Stomach smooth muscle (tissue), 2 donors: Measurements from ENCODE around the gene SPINK9.

Experiments used
- H3K27ac ChIP-seq: one replicate; pipeline ENCODE4 v1.7.0; 2013; ENCODE audit warnings: mild to moderate bottlenecking, low read length, inconsistent platforms
- H3K27me3 ChIP-seq, 2 donors: one replicate each; pipeline ENCODE4 v1.7.0; 2013; ENCODE audit warnings: low read length in 2 of 2; ENCODE audit not compliant: insufficient read depth in 2 of 2, control insufficient read depth in 1 of 2
- H3K36me3 ChIP-seq, 2 donors: one replicate each; pipeline ENCODE4 v1.7.0; 2013; ENCODE audit warnings: low read length in 2 of 2; ENCODE audit not compliant: control insufficient read depth in 2 of 2, insufficient read depth in 2 of 2
- H3K4me1 ChIP-seq: one replicate; pipeline ENCODE4 v1.7.0; 2013; ENCODE audit warnings: low read length; ENCODE audit not compliant: control insufficient read depth, insufficient read depth
- H3K4me3 ChIP-seq, 2 donors: one replicate each; pipeline ENCODE4 v1.7.0; 2013; ENCODE audit warnings: low read length in 2 of 2
- H3K9ac ChIP-seq, 2 donors: one replicate each; pipeline ENCODE4 v1.7.0; 2013; ENCODE audit warnings: low read length in 2 of 2, mild to moderate bottlenecking in 1 of 2
- H3K9me3 ChIP-seq, 2 donors: one replicate each; pipeline ENCODE4 v1.7.0; 2013; ENCODE audit warnings: low read length in 2 of 2; ENCODE audit not compliant: control insufficient read depth in 2 of 2
- donor health status: healthy.
- donor health status: Pancreatic carcinoma.

SPINK9 gene

GRCh38 chr5:148384380-148384737 is 49.0 kb downstream of the SPINK9 start:
- peaks cover 9% of the 10 kb centered on the region for H3K4me1 ChIP-seq
- H3K4me3 ChIP-seq: peak overlapping the region; percentile 86 to 97
- no peaks in the 10 kb centered on the region for H3K9me3 ChIP-seq
- H3K9ac ChIP-seq: peak overlapping the region; percentile 97
- no peaks in the 10 kb centered on the region for H3K36me3 ChIP-seq
- no peaks in the 10 kb centered on the region for H3K27me3 ChIP-seq
- H3K27ac ChIP-seq: peak overlapping the region; percentile 78

- no peaks in the 10 kb centered on the region for H3K9me3 ChIP-seq
- H3K36me3 ChIP-seq: no peaks in the 10 kb centered on the region
- no peak overlapping the region for H3K27ac ChIP-seq
- H3K4me1 ChIP-seq: peaks cover 9% of the 10 kb centered on the region
- H3K27me3 ChIP-seq: no peaks in the 10 kb centered on the region
- H3K9ac ChIP-seq: peak overlapping the region in 1 of 2 donors; percentile 97
- H3K4me3 ChIP-seq: peak overlapping the region in 1 of 2 donors; percentile 86
Measured at GRCh38 chr5:148385094-148385493, 49.7 kb downstream of the SPINK9 start.

GRCh38 chr5:148386041-148386440 is 50.7 kb downstream of the SPINK9 start:
- H3K4me1 ChIP-seq: peaks cover 9% of the 10 kb centered on the region
- H3K27me3 ChIP-seq: no peaks in the 10 kb centered on the region
- H3K27ac ChIP-seq: no peak overlapping the region
- no peaks in the 10 kb centered on the region for H3K36me3 ChIP-seq
- no peaks in the 10 kb centered on the region for H3K9me3 ChIP-seq
- no peak overlapping the region for H3K9ac ChIP-seq
- H3K4me3 ChIP-seq: no peak overlapping the region

- H3K4me1 ChIP-seq: peaks cover 9% of the 10 kb centered on the region
- H3K27ac ChIP-seq: no peak overlapping the region
- H3K27me3 ChIP-seq: no peaks in the 10 kb centered on the region
- no peaks in the 10 kb centered on the region for H3K36me3 ChIP-seq
- no peak overlapping the region for H3K9ac ChIP-seq
- no peaks in the 10 kb centered on the region for H3K9me3 ChIP-seq
- no peak overlapping the region for H3K4me3 ChIP-seq
Measured at GRCh38 chr5:148387325-148387724, 52.0 kb downstream of the SPINK9 start.

- H3K27ac ChIP-seq: no peak overlapping the region
- no peak overlapping the region for H3K4me3 ChIP-seq
- H3K36me3 ChIP-seq: no peaks in the 10 kb centered on the region
- H3K9ac ChIP-seq: no peak overlapping the region
- H3K27me3 ChIP-seq: no peaks in the 10 kb centered on the region
- peaks cover 9% of the 10 kb centered on the region for H3K4me1 ChIP-seq
- no peaks in the 10 kb centered on the region for H3K9me3 ChIP-seq
Measured at GRCh38 chr5:148388696-148389095, 53.3 kb downstream of the SPINK9 start.
